ENCODE data around the gene PNN.
"Not testable (repeated sequence)": the region's sequence is repeated elsewhere in the genome, so short reads cannot be mapped to it uniquely, and the experiment has no call there.

The PNN gene

DNA sequence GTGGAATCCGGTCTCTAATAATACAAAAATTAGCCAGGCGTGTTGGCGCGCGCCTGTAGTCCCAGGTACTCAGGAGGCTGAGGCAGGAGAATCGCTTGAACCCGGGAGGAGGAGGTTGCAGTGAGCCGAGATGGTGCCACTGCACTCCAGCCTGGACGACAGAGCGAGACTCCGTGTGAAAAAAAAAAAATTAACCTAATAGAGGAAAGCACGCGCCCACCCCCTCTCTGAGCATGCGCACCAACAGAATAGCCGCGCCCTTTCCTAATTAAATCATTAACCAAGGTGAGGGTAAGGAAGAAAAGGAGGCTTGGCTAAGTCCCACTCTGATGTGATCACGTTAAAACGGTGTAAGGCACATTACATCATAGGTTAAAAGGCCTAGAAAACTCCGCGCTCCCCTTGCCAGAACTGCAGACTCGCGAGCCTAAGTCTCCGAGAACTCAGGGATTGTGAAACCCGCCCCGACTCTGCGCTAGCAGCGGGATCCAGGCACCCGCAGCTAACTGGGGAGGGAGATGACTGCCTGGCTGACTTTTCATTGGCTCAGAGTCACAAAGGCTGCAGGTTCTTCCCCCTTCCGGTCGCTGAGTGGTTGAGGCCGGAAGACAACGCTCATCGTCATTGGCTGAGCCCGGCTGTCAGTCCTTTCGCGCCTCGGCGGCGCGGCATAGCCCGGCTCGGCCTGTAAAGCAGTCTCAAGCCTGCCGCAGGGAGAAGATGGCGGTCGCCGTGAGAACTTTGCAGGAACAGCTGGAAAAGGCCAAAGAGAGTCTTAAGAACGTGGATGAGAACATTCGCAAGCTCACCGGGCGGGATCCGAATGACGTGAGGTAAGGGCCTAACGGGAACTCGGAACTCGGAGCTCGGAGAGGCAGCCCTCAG lies at the start of gene PNN:
PNN (plus strand) TSS at position 695 of the 885 bp plus-strand sequence; CDS start at position 721, 26 bp downstream.
- peak; percentile 91 for FAIRE-seq

DNA sequence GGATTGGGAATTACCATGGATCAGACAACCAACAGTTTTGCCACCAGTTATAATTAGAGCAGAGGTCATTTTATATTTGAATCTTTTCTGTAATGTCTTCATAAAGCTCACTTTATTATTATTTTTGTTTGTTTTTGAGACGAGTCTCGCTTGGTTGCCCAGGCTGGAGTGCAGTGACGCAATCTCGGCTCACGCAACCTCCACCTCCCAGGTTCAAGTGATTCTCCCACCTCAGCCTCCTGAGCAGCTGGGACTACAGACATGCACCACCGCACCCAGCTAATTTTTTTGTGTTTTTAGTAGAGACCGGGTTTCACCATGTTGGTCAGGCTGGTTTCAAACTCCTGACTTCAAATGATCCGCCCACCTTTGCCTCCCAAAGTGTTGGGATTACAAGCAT lies 37.2 kb upstream of the PNN start:
- FAIRE-seq: not testable (repeated sequence)

DNA sequence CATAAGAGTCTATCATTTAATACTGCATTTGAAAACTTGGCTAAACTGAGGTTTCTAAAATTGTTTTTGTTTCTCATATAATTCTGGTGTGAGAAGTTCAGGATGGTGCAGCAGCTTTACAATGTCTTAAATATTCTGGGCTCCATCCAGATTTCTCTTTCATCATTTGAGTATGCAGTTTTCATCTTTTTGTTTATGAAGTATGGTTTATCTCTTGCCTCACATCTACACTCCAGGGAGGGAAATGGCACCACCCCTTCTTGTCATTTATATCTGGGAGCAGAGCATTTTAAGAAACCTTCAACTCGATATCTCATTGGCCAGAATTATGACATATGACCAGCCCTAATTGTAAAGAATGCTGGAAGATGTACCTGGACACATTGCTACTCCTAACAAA lies 36.6 kb upstream of the PNN start:
- no peak for FAIRE-seq

DNA sequence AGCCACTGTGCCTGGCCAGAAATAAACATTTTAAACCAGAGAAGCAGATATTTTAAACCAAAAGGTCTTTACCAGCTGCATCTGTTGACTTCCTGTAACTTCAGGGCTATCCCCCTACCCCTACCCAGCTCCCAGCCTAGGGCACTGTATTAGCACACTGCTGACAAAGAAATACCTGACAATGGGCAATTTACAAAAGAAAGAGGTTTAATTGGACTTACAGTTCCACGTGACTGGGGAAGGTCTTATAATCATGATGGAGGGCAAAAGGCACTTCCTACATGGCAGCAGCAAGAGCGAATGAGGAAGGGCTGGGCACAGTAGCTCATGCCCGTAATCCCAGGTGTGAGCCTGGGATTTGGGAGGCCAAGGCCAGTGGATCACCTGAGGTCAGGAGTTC lies 34.9 kb upstream of the PNN start:
- FAIRE-seq: no peak

DNA sequence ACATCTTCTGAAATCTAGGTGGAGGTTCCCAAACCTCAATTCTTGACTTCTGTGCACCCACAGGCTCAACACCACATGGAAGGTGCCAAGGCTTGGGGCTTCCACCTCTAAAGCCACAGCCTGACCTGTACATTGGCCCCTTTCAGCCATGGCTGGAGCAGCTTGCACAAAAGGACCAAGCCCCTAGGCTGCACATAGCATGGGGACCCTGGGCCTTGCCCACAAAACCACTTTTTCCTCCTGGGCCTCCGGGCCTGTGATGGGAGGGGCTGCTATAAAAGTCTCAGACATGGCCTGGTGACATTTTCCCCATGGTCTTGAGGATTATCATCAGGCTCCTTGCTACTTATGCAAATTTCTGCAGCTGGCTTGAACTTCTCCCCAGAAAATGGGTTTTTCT lies 33.4 kb upstream of the PNN start:
- FAIRE-seq: not testable (repeated sequence)

DNA sequence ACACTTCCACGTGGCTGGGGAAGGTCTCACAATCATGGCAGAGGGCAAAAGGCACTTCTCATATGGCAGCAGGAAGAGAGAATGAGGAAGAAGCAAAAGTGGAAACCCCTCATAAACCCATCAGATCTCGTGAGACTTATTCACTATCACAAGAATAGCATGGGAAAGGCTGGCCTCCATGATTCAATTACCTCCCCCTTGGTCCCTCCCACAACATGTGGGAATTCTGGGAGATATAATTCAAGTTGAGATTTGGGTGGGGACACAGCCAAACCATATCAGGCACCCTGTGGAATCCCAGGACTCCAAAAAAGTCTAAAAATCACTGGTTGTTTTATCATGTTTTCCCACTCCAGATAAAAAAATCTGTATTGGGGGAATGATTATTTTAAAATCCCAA lies 31.8 kb upstream of the PNN start:
- not testable (repeated sequence) for FAIRE-seq

DNA sequence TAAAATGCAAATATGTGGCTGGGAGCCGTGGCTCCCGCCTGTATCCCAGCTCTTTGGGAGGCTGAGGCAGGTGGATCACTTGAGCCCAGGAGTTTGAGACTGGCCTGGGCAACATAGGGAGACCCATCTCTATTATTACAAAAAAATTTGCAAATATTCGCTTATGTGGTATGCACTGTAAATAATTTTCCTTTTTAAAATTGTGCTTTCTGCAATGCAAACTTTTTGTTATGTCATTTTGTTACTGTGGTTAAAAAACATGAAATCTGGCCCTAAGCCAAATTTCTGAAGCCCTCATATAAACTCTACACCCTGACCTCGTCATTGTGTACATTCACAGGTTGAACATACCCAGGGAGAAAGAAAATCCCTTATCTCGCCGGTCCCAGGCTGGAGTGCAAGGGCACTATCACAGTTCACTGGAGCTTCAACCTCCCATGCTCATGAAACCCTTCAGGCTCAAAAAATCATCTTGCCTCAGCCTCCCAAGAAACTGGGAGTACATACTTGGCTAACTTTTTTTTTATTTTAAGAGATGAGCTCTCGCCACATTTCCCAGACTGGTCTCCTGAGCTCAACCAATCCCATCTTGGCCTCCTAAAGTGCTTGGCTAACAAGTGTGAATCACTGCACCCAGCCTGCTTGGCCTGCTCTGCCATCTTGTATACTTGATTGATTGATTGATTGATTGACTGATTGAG lies 29.6 kb upstream of the PNN start:
- FAIRE-seq: no peak

DNA sequence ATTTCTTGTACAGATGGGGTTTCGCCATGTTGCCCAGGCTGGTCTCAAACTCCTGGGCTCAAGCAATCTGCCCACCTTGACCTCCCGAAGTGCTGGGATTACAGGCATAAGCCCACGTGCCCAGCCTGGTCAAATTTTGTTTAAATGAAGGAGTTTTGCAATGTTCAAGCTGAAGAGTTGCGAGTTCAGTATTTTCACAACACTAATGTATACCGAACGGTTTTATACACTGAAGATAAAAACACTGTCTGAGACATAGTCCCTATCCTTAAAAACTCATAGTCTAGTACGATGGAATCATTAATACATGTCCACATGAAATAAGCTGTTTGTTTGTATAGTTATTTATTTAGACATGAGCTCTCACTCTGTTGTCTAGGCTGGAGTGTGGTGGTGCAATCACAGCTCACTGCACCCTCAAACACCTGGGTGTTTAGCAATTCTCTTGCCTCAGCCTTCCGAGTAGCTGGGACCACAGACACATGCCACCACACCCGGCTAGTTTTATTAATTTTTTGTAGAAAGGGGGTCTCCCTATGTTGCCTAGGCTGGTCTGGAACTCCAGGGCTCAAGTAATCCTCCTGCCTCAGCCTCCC lies 20.4 kb upstream of the PNN start:
- no peak for FAIRE-seq

DNA sequence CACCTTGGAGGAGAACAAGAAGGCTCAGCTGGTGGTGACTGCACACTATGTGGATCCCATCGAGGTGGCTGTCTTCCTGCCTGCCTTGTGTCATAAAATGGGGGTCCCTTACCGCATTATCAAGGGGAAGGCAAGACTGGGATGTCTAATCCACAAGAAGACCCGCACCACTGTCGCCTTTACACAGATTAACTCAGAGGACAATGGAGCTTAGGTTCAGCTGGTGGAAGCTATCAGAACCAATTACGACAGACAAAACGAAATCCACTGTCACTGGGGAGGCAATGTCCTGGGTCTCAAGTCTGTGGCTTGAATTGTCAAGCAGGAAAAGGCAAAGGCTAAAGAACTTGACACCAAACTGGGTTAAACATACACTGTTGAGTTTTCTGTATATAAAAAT lies 17.6 kb upstream of the PNN start:
- no peak for FAIRE-seq

DNA sequence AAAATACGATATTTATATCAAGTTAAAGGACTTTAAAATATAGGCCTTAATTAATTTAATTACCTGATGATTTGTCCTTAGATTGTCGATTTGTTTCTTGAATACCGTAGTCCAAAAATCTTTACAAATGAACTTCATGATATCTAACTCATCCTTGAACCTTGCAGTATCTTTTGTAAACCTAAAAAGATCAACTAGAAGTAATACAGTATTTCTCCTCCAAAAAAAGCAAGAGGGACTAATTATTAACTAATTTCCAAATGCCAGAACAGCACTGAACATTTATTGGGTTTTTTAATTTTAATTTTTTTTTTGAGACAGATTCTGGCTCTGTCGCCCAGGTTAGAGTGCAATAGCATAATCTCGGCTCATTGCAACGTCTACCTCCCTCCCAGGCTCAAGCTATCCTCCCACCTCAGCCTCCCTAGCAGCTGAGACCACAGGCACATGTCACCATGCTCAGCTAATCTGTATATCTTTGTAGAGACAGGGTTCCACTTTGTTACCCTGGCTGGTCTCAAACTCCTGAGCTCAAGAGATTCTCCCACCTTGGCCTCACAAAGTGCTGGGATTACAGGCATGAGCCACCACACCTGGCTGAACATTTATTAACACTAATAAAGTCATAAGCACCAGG lies 16.7 kb upstream of the PNN start:
- FAIRE-seq: no peak

DNA sequence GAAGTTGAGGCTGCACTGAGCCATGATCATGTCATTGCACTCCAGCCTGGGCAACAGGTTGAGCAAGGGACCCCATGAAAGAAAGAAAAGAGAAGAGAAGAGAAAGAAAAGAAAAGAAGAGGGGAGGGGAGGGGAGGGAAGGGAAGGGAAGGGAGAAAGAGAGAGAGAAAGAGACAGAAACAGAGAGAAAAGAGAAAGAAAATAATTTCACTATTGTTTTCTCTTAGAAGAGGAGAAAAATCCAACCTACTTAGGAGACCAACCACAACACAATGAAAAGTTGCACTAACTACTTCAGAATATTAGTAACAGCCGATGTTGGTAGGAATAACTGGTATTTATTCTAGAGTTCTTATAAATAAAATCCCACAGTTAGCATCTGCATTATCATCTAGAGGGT lies 14.6 kb upstream of the PNN start:
- FAIRE-seq: no peak

DNA sequence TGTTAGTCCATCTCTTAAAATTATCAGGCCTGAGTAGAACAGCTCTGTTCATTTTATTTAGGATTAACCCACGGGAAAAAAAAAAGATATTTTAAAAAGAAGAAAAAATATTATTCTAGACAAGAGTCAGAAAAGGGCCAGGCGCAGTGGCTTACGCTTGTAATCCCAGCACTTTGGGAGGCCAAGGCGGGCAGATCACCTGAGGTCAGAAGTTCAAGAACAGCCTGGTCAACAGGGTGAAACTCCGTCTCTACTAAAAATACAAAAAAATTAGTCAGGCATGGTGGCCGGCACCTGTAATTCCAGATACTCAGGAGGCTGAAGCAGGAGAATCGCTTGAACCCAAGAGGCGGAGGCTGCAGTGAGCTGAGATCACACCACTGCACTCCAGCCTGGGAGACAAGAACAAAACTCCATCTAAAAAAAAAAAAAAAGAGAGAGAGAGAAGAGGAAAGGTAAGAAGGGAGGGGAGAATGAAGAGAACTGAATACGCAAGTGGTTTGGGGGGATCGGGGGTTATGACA lies 7.2 kb upstream of the PNN start:
- not testable (repeated sequence) for FAIRE-seq

DNA sequence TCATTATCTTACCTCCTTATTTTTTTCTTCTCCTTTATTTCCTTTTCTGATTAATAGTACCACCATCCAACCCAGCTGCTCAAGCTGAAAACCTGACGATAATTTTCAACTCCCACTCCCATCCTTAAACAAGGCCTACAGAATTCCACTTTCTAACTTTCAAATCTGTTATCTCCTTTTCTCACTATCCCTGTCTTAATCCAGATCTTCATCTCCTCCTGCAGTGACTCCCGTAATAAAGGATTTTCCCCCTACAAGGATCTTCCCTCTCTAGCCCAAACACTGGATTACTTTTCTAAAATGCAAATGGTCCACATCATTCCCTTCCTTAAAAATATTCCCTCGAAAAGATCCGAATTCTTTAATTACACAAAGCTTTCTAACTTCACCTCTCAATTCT lies 6.5 kb upstream of the PNN start:
- no peak for FAIRE-seq

DNA sequence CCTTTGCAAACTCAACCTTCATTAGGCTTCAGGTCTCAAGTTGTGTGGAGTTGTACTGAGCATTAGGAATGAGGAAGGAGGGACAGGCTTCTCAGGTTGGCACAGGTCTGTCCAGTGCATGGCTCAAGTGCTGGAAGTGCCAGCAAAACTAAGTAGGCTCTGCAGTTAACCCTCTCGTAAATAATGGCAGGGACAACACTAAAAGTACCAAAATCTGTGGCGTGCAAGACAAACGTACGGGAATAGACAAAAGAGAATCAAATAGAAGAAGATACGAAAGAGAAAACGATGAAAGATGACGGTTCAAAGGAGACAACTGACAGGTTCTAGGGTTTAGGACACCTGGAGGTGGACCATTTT lies 5.5 kb upstream of the PNN start:
- FAIRE-seq: no peak

DNA sequence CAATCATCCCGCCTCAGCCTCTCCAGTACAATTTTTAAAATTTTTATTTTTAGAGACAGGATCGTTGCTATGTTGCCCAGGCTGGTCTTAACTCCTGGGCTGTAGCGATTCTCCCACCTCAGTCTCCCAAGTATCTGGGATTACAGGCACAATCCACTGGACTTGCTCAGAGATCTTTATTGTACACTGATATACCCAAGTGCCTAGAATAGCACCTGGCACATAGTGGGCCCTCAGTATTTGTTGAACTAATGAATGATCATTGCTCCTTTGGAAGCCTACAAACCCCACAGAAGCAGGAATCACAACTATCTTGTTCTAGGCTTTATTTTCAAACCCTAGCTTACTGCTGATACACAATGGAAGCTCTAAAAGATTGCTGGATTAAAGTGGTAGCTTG lies 1.9 kb upstream of the PNN start:
- no peak for FAIRE-seq

DNA sequence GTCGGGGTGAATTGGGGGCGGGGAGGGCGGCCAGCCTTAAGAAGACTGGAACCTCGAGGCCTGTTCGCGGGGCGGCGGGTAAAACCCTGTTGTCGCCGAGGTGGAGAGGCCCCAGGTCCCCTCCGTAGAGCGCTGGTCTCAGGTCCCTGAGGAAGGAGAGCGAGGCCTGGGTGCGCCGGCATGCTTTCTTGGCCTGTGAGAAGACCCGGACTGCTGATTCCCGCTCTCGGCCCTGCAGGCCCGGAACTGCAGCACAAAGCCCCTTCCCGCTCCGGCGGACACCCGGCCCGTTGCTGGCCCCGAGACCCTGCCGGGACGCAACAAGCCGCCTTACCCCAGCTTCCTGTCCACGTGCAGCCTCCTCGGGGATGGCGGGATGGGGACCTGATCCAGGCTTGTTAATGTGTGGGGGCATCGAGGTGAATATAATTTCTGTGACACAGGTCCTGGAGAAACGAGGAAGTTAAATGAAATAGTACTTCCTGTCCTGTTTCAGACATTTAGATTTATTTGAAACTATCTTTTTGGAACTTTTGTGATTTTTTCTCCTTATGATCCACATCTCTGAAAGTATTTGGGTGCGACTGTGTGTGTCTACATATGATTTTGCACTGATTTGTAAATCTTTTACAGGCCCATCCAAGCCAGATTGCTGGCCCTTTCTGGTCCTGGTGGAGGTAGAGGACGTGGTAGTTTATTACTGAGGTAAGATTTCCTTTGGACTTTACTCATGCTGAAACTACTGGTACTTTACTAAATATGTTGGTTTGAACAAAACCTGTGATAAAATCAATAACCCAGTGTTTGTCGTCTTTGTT lies 600 bp downstream of the PNN start:
- FAIRE-seq: no peak

DNA sequence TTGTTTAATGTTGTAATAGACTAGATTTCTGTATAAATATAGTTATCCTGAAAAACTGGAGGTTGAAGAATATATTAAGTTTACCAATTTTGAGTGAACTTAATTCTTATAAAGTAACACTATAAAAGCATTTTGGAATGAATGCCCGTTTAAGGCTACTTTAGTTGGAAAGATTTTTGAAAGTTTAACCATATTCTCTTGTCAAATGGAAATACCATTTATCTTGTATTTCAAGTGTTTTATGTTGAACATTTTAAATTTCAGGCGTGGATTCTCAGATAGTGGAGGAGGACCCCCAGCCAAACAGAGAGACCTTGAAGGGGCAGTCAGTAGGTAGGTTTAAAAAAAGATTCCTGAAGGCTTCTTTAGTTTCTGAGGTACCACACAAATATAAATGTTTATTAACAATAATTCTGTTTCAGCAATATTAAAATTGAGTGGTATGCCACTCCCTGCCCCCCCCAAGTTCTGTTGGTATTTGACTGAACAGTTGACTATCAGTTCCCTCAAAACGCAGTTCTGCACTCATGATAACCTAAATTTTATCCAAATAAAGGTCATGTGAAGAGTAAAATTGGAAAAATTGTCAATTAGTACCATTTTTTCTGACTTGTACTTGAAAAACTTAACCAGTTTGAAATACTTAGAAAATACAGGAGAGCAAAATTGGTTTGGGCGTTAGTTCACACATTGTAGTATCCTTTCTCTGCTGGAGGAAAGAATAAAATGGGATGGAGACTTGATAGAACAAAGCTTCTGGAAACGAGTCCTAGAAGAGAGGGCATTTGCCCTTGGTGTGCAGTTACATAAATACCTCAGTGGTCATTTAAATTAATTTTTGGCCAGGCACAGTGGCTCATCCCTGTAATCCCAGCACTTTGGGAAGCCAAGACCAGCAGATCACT lies 1.5 kb downstream of the PNN start:
- FAIRE-seq: no peak

DNA sequence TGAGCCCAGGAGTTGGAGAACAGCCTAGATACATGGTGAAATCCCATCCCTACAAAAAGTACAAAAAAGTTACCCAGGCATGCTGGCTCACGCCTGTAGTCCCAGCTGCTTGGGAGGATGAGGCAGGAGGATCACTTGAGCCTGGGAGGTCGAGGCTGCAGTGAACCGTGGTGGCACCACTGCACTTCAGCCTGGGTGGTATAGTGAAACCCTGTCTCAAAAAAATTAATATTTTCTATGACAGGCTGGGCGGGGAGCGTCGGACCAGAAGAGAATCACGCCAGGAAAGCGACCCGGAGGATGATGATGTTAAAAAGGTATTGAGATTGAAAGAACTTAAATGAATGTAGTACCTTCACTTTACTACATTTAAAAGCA lies 2.1 kb downstream of the PNN start:
- FAIRE-seq: no peak

DNA sequence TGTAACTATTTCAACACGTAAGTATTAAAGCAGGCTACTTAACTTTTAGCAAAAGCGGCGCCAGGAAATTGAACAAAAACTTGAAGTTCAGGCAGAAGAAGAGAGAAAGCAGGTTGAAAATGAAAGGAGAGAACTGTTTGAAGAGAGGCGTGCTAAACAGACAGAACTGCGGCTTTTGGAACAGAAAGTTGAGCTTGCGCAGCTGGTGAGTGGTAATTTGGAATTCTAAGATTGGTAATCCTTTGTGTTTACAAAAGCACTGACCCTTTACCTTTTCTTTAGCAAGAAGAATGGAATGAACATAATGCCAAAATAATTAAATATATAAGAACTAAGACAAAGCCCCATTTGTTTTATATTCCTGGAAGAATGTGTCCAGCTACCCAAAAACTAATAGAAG lies 4.0 kb downstream of the PNN start:
- FAIRE-seq: no peak

DNA sequence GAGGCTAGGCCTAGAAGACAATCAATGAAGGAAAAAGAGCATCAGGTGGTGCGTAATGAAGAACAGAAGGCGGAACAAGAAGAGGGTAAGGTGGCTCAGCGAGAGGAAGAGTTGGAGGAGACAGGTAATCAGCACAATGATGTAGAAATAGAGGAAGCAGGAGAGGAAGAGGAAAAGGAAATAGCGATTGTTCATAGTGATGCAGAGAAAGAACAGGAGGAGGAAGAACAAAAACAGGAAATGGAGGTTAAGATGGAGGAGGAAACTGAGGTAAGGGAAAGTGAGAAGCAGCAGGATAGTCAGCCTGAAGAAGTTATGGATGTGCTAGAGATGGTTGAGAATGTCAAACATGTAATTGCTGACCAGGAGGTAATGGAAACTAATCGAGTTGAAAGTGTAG lies 5.5 kb downstream of the PNN start:
- no peak for FAIRE-seq

DNA sequence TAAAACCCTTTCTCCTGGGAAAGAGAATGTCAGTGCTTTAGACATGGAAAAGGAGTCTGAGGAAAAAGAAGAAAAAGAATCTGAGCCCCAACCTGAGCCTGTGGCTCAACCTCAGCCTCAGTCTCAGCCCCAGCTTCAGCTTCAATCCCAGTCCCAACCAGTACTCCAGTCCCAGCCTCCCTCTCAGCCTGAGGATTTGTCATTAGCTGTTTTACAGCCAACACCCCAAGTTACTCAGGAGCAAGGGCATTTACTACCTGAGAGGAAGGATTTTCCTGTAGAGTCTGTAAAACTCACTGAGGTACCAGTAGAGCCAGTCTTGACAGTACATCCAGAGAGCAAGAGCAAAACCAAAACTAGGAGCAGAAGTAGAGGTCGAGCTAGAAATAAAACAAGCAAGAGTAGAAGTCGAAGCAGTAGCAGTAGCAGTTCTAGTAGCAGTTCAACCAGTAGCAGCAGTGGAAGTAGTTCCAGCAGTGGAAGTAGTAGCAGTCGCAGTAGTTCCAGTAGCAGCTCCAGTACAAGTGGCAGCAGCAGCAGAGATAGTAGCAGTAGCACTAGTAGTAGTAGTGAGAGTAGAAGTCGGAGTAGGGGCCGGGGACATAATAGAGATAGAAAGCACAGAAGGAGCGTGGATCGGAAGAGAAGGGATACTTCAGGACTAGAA lies 6.1 kb downstream of the PNN start:
- no peak for FAIRE-seq
